HG03460 (cell line): ENCODE measurements around the gene CDH23.

ENCODE experiments used
- ATAC-seq: cut with Tn5 transposase; IDR thresholded peaks from one replicate; pipeline ENCODE4 v1.9.1; 2021; ENCODE audit not compliant: unreplicated experiment

CDH23 gene

DNA sequence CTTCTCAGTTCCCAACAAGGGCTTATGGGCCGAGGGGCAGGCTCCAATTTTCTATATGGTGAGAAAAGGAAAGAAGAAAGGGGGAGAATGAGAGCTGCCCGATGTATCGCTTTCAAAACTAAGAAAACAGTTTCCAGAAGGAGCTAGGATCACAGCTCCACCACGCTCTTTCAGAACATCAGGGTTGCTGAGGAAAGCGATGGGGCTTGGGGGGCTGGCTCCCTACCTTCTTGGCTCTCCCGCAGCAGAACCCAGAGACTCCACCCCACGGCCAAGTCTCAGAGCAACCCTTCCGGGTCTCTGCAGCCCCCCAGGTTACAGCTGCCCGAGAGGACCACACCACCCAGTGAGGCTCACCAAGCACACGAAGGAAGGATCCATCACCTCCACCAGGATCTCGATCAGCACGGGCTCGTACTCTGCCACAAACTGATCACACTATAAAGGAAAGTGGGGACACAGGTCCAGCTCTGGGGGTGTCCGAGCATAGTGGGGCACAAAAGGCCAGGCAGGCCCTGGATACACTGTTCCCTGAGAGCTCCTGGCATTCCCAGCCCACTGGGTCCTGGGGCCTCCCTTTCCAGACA, 422.0 kb downstream of the CDH23 start:
- ATAC-seq = no peak

GRCh38 chr10:71819441-71819861, 422.7 kb downstream of the CDH23 start:
- ATAC-seq = no peak

DNA sequence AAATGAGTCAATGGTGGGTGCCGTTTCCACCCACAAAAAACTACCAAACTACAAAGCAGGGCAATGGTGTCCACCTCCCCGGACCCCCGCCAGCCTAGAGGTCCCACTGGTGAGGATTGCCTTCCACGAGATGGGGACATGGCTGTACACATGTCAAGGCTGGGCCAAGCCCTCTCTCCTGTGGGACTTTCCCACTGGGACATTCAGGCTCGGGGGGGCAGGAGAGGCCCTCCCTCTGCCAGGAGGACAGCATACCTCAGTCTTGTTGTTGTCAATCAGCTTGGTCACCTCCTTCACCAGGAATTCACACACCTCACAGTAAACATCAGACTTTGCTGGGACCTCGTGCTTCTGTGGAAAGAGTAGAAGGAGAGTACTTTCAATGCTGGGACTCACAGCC, 423.3 kb downstream of the CDH23 start:
- ATAC-seq = no peak

DNA sequence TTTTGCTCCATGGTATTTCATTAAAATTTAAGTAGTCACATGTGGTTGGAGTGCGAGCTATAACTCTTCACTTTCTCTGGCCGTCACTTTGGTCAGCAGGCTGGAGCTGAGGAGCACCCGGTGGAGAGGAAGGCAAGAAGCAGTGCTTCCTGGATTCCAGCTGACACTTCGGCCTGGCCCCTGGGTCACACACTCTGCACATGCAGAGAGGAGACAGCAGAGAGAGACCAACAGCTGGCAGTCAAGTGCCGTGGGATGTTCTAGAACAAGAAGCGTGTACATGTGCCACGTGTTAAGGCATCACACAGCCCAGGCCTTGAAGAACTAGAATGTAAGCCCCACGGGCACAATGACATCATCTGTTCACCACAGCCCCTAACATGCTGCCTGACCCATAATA, 424.2 kb downstream of the CDH23 start:
- no peak for ATAC-seq

GRCh38 chr10:71821909-71822763, 425.4 kb downstream of the CDH23 start:
- ATAC-seq = no peak

GRCh38 chr10:71823356-71823755, 426.6 kb downstream of the CDH23 start:
- no peak for ATAC-seq

DNA sequence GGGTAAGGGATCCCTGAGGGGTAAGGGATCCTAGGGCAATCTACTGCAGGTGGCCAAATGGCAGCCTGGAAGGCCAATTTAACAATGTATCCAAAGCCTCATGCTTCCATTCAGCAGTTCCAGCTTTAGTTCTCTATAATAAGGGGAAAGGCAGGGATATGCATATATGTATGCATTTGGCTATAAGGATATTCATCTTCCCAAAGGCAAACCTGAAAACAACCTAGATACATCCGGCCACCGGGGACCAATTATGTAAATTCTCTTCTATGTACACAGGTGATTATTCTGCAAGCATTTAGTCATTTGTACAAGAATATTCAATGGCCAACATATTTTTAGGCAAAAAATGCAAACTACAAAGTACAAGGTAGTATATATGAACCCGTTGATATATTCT, 427.6 kb downstream of the CDH23 start:
- no peak for ATAC-seq

GRCh38 chr10:71825217-71825616, 428.5 kb downstream of the CDH23 start:
- no peak for ATAC-seq

DNA sequence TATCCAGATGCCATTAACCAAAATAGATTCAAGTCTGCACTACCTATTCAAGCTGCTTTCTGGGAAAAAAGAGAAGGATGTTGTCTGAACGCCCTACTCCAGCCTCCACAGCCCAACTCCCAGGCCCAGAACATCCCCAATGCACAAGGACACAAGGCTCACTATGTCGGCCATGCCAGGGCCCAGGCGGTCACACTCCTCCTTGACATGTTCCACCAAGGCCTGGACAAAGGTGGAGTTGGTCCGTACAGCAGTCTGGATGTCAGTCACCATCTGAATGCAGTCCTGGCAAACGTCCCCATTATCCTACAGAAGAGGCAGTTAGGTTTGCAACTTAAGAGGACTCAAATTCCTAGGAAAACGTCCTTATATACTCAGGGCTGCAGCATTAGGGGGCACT, 431.1 kb downstream of the CDH23 start:
- no peak for ATAC-seq

GRCh38 chr10:71828702-71829101, 432.0 kb downstream of the CDH23 start:
- ATAC-seq = no peak

DNA sequence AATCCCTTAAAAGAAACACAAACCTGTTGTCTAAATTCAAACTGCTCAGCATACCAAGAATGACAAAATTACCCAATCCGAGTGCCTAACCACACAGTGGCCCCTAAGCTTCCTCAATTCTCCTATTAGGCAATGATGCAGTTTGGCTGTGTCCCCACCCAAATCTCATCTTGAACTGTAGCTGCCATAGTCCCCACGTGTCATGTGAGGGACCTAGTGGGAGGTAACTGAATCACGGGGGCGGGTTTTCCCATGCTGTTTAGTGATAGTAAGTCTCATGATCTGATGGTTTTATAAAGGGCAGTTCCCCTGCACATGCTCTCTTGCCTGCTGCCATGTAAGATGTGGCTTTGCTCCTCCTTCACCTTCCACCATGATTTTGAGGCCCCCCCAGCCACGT, 432.5 kb downstream of the CDH23 start:
- ATAC-seq = no peak

DNA sequence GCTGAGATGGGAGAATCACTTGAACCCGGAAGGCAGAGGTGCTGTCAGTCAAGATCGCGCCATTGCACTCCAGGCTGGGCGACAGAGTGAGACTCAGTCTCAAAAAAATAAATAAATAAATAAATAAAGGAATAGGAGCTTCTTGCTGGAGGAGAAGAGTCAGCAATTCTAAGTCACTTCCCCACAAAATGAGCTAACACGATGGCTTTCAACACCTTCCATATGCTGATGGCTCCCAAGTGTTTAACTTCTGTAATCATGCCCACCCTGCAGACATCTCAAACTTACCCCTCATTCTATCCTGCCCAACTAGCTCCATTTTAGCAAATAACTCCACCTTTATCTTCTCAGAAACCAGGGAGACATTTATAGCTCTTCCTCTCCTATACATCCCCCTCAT, 433.2 kb downstream of the CDH23 start:
- no peak for ATAC-seq

- no peak for ATAC-seq
These were observed 434.0 kb downstream of the CDH23 start for GRCh38 chr10:71830726-71831125.

DNA sequence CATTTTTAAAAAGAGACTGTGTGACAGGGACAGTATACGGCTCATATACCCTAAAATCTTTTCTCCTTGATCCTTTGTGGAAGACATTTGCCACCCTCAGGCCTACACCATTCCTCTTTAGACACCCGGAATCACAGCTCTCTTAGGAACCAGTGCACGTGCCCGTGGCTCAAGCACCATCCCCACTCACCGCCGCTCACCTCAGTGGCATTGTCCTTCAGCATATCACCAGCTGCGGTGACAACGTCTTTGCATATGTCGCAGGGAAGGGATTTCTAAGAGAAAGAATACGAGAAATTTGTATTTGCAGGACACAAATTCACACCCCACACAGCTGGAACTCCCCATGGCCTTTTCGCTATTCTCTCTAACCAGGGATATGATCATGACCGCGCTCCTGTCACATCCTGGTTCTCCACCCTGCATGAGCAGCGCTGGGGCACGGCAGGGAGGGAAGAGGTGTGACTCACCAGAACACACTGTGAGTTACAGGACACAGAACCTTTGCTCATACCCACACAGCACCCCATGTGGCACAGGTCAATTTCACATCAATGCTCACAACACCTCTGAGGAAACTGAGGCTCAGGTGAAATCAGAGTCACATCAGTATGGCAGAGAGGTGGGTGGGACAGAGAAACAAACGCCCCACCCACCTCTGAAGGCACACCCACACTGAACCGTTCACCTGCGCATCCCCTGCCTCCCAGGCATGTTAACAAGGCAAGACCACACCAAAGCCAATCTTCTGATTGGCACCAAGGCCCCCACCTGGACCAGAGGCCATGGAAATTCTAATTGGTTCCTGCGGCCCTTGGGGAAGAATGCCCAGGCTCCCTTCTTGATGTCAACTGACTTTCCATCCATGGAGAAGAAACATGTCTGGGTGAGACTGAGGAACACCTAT, 435.2 kb downstream of the CDH23 start:
- ATAC-seq = no peak

GRCh38 chr10:71832967-71833366, 436.2 kb downstream of the CDH23 start:
- no peak for ATAC-seq

DNA sequence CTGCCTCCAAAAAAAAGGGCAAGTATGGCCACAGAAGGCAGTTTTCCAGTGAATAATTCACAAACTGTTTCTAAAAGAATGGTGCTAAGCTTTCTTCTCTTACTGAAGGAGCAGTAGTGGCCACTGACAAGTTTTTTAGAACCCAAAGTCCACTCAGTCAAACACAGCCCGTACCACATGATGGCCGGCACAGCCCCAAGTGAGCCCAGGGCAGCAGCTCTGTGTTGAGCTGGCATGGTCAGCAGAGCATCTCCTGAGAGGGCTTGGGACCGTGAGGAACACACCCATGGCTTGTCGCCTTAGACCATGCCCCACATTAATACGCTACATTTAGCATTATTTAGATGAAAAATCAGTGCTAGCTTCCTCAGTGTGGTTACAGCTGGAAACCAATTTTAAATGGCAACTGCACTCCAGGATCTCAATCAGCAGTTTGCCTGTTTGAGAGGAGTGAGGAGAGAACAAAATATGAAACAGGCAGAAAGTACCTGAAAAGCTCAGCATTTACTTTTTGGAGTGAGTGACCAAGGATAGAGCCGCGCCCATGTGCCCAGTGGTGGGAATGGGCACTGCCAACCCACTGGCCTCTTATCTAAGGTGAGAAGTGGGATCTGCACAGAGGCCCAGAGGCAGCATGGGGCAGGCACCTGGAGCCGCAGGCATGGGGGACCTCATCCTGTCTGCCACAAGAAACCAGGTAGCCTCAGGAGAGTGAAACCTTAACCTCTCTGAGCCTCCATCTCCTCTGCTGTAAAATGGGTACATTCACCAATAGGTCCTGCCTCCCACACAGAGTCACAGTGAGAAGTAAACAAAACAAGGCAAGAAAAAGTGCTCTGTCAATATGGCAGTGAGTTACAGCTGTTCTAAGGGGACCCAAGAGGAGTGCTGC, 437.0 kb downstream of the CDH23 start:
- ATAC-seq = no peak

GRCh38 chr10:71834343-71834674, 437.6 kb downstream of the CDH23 start:
- no peak for ATAC-seq

DNA sequence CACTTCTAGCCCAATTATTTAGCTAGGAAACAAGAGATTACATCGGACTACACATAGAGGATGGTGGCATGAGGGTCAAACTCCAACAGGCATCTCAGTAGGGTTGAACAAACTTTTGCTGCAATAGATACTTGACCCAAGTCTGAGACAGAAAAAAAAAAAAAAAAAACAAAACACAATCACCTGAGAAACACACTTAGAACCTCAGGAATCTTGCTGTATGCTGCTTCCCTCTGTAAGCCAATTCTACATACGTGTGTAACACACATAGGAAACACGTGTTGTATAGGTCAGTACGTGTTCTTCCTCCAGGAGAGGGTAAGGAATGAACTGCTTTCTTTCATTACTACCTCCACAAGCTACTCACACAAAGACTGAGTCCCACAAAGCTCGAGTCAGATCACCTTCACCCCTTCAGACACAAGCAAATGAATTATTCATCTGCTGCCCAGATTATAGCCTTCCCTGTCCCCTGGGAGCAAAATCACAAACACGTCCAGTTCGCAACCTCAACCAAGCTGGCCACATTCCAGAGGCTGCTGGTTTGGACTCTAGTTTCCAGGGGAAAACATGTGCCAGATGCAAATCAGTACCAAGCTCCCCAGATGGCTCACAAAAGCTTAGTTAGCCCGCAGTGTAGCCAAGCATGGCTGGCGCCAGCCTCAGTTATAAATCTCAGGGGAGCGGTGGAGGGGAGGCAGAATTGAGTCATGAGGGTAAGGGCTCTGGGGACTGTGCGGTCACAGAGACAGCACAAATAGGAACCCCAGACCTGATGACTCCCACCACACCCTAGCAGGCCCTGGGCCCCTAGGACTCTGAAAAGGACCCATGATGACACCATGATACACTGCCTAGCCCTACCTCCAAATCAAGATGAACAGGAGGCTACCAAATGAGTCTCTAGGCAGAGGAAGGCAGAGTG, 439.2 kb downstream of the CDH23 start:
- peak; percentile 88 for ATAC-seq

DNA sequence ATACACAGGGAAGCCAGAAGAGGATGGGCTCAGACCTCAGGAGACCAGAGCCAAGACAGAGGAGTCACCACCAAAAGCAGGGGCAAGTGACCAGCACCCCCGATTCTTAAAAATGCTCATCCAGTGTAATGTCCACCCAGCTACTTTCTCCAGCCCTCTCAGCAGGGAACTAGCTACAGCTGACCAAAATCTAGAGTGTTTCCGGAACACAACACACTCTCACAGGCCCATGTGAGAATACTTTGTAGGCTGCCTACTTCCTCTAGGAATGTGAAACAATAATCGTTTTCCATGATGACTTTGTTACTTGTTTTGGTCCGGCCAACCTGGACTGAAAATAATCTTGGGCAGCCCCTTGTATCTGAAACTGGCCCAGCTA, 439.9 kb downstream of the CDH23 start:
- ATAC-seq = peak; percentile 19
